Left lung (tissue), 10 donors: ENCODE data around the gene SHISA6. TPM values are rescaled to one million over a fixed set of nuclear protein-coding genes. Genes with fewer than 3 reads are reported as not detected.

Experiments
- ATAC-seq: fragments of 200-7000 bp; cut with Tn5 transposase; one replicate; pipeline ENCODE4 v1.9.1; 2020; ENCODE audit warnings: moderate library complexity
- DNase-seq, 4 donors: peaks; one replicate each; pipeline ENCODE4 v3.0.0-alpha.2; 2013 to 2020
- H3K27ac ChIP-seq, 2 donors: fragments of 200-600 bp; sonication (generic) in 1 of 2; one replicate each; pipeline versions ENCODE4 v1.5.0 to v1.8.0; 2020 to 2021
- H3K27me3 ChIP-seq, 2 donors: fragments of 200-600 bp; sonication (generic) in 1 of 2; one replicate each; pipeline versions ENCODE4 v1.5.0 to v1.8.0; 2020 to 2021
- H3K36me3 ChIP-seq, 2 donors: fragments of 200-600 bp; sonication (generic) in 1 of 2; one replicate each; pipeline versions ENCODE4 v1.5.0 to v1.8.0; 2020 to 2021
- H3K4me1 ChIP-seq, 2 donors: fragments of 200-600 bp; one replicate each; pipeline ENCODE4 v1.8.0; 2021
- H3K4me3 ChIP-seq, 2 donors: fragments of 200-600 bp; sonication (generic) in 1 of 2; one replicate each; pipeline versions ENCODE4 v1.5.0 to v1.8.0; 2020 to 2021; ENCODE audit warnings: mild to moderate bottlenecking in 1 of 2
- H3K9me3 ChIP-seq, 2 donors: fragments of 200-600 bp; sonication (generic) in 1 of 2; one replicate each; pipeline versions ENCODE4 v1.5.0 to v1.8.0; 2020 to 2021
- intact Hi-C, 2 donors: fragments of 100-400 bp; cut with DNase I; formaldehyde crosslinking; loops; one replicate each; pipeline versions ENCODE4 v1.11.2 to v1.14.2; 2022
- polyA plus RNA-seq, 6 donors: library from polyadenylated mRNA; unstranded; fragments of 120-200 nt; gene quantifications; one replicate each; pipeline ENCODE4 v1.2.1, GENCODE V29; 2013; ENCODE audit not compliant: insufficient read length in 6 of 6
- total RNA-seq, 2 donors: library from RNA; stranded (reverse); fragmentation: NEBNext Ultra II Directional; extraction: Animal tissue kit (Norgen Biotek cat#: 25700); gene quantifications; one replicate each; pipeline ENCODE4 v1.2.1, GENCODE V29; 2021
- TF ChIP-seq, protein P1 (sequence below), 2 donors: fragments of 200-600 bp; sonication (generic) in 1 of 2; IDR thresholded peaks; one replicate each; pipeline versions ENCODE4 v1.5.0 to v1.8.0; 2021; ENCODE audit warnings: antibody characterized with exemption in 2 of 2
- donor health status: DM: no; HTN: yes; CAD: no.
- donor health status: DM: no; HTN: no; CAD: no.

Gene SHISA6
- total and polyA plus RNA-seq, 8 donors: 0.06 to 0.38 (median 0.19) TPM; not detected in 1

DNA sequence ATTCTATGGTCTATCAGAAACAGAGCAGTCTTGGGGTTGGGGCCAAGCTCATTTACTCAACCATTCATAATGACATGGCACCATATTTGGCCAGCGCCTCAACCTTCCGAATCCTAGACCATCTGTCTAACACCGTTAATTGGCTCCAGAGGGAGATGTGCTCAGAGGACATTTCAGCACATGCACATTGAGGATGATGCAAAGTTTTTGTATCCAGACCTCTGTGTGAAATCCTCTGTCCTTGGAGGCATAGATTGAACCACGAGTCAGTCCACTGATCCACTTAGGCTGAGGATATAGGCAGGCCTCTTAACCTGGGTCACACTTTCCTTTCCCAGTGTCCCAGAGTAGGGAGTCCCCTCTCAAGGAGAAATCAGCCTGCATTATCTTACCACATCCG lies 85.5 kb downstream of the SHISA6 start:
- intact Hi-C loops: no loop called here
- Histone ChIP-seq H3K4me1 (no peaks in the 10 kb centered on the region), H3K27me3 (no peaks in the 10 kb centered on the region), H3K36me3 (no peaks in the 10 kb centered on the region), H3K9me3 (peaks cover 0 to 2% of the 10 kb centered on the region in 2 donors), H3K4me3 (no peak overlapping the region), H3K27ac (no peak overlapping the region)
- TF ChIP-seq, protein P1, sequence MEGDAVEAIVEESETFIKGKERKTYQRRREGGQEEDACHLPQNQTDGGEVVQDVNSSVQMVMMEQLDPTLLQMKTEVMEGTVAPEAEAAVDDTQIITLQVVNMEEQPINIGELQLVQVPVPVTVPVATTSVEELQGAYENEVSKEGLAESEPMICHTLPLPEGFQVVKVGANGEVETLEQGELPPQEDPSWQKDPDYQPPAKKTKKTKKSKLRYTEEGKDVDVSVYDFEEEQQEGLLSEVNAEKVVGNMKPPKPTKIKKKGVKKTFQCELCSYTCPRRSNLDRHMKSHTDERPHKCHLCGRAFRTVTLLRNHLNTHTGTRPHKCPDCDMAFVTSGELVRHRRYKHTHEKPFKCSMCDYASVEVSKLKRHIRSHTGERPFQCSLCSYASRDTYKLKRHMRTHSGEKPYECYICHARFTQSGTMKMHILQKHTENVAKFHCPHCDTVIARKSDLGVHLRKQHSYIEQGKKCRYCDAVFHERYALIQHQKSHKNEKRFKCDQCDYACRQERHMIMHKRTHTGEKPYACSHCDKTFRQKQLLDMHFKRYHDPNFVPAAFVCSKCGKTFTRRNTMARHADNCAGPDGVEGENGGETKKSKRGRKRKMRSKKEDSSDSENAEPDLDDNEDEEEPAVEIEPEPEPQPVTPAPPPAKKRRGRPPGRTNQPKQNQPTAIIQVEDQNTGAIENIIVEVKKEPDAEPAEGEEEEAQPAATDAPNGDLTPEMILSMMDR (IDR thresholded peaks at IDR 0.05): no peak
- ATAC-seq (no peak), DNase-seq (no peak)

DNA sequence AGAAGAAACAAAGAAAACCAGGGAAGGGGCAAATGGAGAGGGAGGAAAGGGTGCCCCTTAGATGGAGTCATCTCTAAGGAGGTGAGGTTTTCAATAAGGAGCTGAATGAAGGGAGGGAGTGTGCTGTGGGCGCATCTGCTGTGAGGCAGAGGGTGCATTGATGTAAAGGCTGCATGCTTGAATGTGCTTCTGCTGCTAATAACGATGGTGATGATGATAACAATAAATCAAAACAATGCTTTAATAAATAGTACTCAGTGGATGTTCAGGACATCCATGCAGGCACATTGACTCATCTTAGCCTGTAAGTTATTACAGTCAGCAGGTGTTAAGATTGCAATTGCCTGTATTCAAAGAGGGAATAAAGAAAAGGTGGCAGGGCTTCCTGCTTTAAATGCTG lies 87.8 kb downstream of the SHISA6 start:
- no peaks in the 10 kb centered on the region for H3K4me1 ChIP-seq
- TF ChIP-seq, protein P1 (IDR thresholded peaks at IDR 0.05): no peak
- no peak overlapping the region for H3K27ac ChIP-seq
- no peaks in the 10 kb centered on the region for H3K27me3 ChIP-seq
- intact Hi-C loops: no loop called here
- peaks cover 0 to 2% of the 10 kb centered on the region in 2 donors for H3K9me3 ChIP-seq
- no peaks in the 10 kb centered on the region for H3K36me3 ChIP-seq
- ATAC-seq (no peak), DNase-seq (no peak)
- no peak overlapping the region for H3K4me3 ChIP-seq

DNA sequence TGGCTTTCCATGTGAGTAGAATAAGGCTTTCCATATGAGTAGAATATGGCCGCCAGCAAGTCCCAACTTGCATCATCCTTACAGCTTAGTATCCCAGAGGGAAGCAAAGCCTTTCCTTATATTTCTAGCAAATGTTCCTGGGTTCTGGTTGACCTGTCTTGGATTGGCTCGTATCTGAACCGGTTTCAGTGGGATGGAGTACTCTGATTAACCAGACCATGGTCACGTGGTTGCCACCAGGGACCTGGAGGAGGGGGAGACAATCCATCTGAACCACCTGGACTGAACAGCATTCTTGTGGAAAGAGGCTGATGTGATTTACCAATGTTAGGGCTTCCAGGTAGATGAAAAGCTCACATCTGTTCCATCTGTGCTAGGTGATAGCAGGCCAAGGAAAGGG lies 89.0 kb downstream of the SHISA6 start:
- Histone ChIP-seq H3K4me1 (no peaks in the 10 kb centered on the region), H3K4me3 (no peak overlapping the region), H3K9me3 (no peaks in the 10 kb centered on the region), H3K27me3 (no peaks in the 10 kb centered on the region), H3K27ac (no peak overlapping the region), H3K36me3 (no peaks in the 10 kb centered on the region)
- intact Hi-C loops: no loop called here
- ATAC-seq (no peak), DNase-seq (no peak)
- TF ChIP-seq, protein P1 (IDR thresholded peaks at IDR 0.05): no peak

DNA sequence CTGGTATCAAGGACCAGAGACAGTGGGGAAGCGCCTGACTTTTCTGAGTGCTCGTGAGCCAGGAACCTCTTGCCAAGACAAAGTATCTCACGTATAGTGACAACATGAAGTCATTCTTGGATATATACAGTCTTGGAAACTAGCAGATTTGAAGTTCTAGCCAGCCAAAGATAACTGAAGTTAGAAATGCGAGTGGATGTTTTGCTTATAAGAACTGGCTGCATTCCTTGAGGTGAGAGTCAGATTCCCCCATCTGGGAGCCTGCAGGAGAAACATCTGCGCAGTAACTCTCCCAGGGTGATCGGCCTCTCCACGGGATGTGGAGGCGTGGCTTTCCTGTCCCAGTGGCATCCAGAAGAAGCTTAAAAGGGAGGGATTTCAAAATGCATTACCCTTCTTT lies 89.8 kb downstream of the SHISA6 start:
- H3K27ac ChIP-seq: no peak overlapping the region
- peak in 1 of 4 donors; percentile 16 for DNase-seq
- no peaks in the 10 kb centered on the region for H3K27me3 ChIP-seq
- intact Hi-C loops: no loop called here
- no peaks in the 10 kb centered on the region for H3K36me3 ChIP-seq
- no peak for ATAC-seq
- TF ChIP-seq, protein P1 (IDR thresholded peaks at IDR 0.05): no peak
- H3K4me1 ChIP-seq: no peaks in the 10 kb centered on the region
- H3K4me3 ChIP-seq: no peak overlapping the region
- H3K9me3 ChIP-seq: no peaks in the 10 kb centered on the region

DNA sequence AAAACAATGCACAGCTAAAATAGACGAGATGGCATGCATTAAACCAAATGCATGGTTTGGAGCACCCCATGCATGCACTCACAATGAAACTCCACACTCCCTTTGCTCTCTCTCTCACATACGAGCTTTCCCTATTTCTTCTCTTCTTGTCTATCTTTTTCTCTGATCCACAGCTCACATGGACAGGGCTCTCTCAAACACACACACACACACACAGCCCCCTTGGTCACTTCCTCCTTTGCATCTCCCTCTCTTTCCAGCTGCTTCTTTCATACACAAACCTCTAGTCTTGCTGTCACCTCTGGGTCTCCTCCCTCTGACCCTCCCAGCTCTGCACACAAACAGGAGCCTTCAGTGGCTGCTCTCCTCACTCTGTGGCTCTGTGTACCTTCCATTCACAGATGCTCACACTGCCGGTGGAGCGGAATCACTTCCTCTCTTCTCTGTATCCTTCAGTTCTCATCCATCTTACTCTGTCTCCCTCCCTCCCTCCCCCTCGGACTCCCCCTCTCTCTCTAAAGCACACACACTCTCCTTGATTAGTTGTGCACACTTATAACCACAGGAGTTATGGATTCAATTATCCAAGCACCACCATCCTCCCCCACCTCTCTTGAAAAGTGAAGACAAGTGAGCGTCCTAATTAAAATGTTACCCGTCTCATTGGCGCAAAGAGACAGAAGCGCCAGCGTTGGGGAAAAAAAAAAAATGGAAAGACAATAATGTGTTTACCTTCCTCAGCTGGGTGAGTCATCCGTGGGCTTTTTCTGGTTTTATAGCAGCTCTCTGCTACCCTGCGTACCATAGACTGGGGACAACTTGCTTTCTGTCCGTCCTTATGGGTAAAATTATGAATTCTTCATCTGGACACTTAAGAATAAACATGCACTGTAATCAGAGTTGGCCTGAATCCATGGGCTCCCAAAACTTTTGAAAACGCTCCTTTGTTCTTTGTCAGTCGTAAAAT lies 90.8 kb downstream of the SHISA6 start:
- no peak overlapping the region for H3K4me3 ChIP-seq
- no peaks in the 10 kb centered on the region for H3K9me3 ChIP-seq
- TF ChIP-seq, protein P1 (IDR thresholded peaks at IDR 0.05): no peak
- intact Hi-C loops: no loop called here
- H3K4me1 ChIP-seq: no peaks in the 10 kb centered on the region
- ATAC-seq: no peak
- no peaks in the 10 kb centered on the region for H3K36me3 ChIP-seq
- no peak overlapping the region for H3K27ac ChIP-seq
- no peaks in the 10 kb centered on the region for H3K27me3 ChIP-seq
- no peak for DNase-seq
